NCI-H146 (cell line): Measurements from ENCODE around the gene FZD10.

Experiments used
- DNase-seq: peaks from one replicate; lab custom pipeline; 2025; lab: John Stamatoyannopoulos, UW

FZD10 gene

DNA sequence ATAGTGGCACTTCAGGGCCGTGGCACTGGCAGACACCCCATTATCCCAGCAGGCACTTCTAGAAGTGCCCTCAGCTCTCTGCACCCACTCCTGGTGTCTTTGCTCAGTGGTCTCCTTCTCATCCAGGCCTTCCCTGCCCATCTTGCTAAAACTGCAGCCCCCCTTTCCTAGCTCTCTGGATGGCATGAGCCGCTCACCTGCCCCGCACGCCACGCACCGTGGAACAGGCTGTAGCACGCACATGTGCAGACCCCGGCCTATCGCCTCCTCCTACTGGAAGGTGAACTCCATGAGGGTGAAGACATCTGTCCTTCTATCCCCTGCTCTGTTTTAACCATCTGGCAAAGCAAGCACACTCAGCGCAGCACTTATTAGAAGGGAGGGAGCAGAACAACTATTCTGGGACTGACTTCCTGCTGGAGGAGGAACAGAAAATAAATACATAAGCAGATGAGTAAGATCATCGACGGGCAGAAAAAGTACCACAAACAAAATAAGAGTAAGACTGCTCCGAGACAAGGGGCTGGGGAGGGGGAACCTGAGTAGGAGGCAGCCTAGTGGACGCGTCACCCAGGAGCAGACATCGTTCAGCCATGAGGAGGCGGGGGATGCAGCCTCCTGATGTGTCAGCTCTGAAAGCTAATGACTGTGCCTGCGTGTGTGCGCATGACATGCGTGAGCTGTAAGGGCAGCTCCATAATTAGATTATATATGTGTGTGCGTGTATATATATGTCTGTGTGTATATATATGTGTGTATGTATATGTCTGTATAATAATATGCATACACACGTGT is 7.8 kb upstream of the FZD10 start:
- DNase-seq = no peak

- DNase-seq = no peak
Observed at GRCh38 chr12:130155416-130156073, 6.7 kb upstream of the FZD10 start.

GRCh38 chr12:130156652-130157275 is 5.5 kb upstream of the FZD10 start:
- DNase-seq = no peak

GRCh38 chr12:130157998-130158753 is 4.1 kb upstream of the FZD10 start:
- DNase-seq = no peak

GRCh38 chr12:130158754-130159059 is 3.6 kb upstream of the FZD10 start:
- DNase-seq = no peak

DNA sequence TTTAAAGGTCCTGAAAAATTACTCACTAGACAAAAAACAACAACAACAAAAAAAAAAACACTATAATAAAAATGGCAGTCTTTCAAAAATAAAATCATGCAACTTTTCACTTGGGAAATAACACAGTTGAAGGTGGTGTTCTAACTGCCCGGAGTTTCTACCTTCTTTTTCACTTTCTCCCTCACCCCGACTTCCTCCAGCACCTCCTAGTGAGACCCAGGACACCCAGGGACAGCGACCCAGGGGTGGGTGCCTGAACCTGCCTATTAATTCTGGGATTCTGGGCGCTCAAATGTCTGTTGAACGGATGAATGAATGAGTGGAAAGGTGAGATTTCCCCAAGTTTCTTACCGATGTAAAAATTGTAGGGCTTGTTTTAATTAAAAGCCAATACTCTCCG is 2.0 kb upstream of the FZD10 start:
- no peak for DNase-seq

DNA sequence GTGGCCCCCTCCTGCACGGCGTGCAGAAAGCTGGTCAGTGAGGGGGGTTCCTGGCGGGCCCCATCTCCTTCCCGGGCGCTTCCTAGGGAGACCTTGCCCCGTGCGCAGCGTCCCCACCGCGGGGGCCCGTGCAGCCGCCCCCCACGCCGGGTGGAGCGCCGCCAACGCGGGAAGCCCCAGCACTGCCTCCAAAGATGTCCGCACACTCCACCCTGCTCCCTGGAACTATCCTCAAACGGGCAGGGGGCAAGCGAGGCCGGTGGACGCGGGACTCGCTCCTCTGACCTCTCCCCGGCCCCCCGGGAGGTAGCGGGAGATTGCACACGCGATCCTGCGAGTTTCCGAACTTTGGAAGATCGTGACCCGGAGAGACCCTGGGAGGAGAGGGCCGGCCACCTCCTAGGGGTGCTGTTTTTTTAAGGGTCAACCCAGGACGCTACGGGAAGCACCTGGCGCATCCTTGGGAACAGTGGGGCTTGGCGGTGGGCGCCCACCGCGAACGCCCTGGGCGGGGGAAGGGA is 1.5 kb upstream of the FZD10 start:
- DNase-seq = no peak

DNA sequence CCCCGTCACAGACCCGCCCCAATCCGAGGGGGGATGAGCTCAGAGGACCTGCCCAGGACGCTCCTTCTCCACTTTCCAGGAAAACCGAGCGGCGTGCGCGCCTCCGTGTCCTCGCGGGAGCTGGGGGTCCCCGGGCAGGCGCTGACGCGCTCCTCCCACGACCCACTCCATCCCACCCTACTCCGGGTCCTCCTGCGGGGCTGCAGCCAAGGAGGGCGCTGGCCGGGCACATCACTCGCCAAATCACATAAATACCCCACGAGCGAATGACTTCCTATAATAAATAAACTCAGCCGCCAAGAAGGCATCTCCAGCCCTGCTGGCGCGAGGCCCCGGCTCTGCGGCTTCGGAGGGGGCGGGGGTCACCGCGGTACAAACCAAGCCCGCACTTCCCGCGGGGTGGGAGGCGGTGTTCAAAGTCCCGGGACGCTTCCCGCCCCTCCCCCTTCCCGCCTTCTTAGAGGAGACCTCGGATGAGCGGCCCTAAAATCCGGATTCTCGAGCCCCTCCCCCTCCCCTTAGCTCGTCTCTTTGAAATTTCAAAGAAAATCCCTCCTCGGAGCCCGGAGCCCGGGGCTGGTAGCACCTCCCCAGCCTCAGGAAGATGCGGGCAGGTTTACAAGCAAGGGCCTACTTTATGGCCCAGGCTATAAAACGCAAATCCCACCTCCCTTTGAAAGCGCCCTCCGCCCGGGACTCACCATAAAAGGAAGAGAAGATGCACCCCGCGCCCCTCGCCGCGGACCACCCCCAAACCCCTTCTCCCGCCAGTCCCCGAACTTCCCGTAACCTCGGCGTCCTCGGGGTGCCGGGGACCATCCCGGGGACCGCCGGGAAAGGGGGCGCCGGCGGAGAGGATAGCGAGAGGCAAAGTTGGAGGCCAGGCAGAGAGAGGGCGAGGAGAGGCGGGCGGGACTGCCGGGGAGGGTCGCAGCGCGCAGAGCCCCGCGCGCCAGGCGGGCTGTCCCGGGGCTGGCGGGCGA is 712 bp upstream of the FZD10 start:
- DNase-seq = peak; percentile 54

DNA sequence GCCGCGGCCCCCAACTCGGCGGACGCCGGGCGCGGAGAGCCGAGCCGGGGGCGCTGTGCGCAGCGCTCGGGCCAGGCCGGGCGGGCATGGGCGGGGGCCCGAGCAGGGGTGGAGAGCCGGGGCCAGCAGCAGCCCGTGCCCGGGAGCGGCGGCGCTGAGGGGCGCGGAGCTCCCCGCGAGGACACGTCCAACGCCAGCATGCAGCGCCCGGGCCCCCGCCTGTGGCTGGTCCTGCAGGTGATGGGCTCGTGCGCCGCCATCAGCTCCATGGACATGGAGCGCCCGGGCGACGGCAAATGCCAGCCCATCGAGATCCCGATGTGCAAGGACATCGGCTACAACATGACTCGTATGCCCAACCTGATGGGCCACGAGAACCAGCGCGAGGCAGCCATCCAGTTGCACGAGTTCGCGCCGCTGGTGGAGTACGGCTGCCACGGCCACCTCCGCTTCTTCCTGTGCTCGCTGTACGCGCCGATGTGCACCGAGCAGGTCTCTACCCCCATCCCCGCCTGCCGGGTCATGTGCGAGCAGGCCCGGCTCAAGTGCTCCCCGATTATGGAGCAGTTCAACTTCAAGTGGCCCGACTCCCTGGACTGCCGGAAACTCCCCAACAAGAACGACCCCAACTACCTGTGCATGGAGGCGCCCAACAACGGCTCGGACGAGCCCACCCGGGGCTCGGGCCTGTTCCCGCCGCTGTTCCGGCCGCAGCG is 639 bp downstream of the FZD10 start:
- peak; percentile 9 for DNase-seq

GRCh38 chr12:130163461-130164215 is 1.4 kb downstream of the FZD10 start:
- no peak for DNase-seq

DNA sequence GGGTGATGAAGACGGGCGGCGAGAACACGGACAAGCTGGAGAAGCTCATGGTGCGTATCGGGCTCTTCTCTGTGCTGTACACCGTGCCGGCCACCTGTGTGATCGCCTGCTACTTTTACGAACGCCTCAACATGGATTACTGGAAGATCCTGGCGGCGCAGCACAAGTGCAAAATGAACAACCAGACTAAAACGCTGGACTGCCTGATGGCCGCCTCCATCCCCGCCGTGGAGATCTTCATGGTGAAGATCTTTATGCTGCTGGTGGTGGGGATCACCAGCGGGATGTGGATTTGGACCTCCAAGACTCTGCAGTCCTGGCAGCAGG is 1.9 kb downstream of the FZD10 start:
- DNase-seq = no peak

DNA sequence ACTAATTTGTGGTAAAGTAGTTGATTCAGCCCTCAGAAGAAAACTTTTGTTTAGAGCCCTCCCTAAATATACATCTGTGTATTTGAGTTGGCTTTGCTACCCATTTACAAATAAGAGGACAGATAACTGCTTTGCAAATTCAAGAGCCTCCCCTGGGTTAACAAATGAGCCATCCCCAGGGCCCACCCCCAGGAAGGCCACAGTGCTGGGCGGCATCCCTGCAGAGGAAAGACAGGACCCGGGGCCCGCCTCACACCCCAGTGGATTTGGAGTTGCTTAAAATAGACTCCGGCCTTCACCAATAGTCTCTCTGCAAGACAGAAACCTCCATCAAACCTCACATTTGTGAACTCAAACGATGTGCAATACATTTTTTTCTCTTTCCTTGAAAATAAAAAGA is 2.7 kb downstream of the FZD10 start:
- no peak for DNase-seq

DNA sequence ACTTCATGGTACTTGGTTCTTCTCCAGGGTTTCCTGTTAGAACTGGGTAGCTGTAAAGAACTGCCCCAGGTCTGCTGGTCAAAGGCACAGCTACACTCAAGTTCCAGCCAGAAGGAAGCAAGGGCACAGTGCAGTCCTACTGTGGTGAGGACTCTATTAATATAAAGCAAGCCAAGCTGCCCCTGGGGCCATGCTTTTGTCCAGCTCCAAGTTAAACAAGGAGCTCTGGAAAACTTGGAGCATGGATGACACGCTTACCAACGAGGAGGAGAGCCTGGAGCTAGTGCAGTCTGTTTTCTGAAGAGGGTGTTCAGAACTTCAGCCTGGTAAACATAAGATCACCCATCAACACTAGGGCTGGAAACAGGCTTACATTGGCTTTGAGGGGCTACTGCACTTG is 4.0 kb downstream of the FZD10 start:
- DNase-seq = no peak

GRCh38 chr12:130167537-130167936 is 5.3 kb downstream of the FZD10 start:
- DNase-seq = no peak

DNA sequence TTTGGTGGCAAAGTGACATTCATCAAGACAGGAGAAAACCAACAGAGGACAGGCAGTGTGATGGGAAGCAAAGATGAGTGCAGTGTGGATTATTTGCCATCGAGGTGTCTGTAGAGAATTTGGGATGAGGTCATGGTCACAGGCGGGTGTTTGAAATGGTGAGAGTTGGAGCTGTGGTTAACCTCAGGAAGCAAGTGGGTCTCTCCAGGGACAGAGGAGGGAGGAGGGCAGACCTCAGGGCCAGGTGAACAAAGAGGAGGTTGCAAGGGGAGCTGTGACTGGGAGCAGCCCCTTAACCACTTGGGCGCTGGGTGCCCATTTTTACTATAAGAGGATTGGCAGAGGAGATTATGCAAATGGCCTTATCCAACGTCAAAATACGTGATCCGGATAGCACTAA is 7.0 kb downstream of the FZD10 start:
- DNase-seq = no peak

GRCh38 chr12:130169924-130170323 is 7.7 kb downstream of the FZD10 start:
- no peak for DNase-seq

- DNase-seq = no peak
Observed at GRCh38 chr12:130170611-130171010, 8.3 kb downstream of the FZD10 start.

DNA sequence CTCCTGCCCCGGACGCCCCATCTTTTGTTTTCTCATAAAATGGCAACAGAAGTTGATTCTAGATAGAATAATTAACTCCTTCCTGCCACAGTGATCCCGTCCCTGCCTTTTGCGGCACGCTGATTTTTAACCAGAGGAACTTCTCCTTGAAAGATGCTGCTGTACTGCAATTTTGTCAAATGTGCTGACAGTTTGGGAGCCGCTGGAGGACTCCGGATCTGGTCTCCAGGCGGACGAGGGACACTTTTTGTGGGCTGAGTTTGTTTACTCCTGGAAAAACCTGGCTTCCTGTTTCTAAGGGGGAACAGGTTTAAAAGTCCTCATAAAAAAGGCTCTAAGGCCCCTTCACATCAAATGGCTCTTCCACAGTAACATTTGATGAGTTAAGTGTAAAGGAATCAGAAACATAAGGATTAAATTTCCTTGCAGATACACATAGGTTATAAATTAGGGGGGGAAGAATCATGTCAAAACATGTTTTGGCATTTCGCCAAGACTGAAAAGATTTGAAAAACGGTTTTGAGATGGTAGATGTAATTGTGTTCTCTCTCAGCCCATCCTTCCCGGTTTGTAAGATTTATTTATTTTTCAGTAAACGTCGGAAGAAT is 15.5 kb downstream of the FZD10 start:
- no peak for DNase-seq

- no peak for DNase-seq
Observed at GRCh38 chr12:130178282-130178681, 16.0 kb downstream of the FZD10 start.

DNA sequence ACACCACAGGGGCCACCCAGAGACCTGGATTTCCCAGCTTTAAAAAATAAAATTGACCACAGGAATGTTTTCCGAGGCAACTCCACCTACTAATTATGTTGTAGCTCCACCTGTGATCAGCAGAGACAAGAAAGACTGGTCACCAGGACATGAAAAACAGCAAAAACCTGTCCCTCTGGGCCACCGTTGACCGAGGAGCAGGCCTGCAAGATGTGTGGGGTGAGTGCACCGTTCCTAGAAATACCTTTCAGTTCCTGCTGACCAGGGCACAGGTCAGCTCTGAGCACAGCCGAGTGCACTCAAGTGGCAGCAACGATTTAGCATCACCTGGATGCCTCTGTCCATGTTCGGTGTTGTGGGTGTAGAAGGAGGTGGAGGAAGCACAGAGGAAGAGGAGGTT is 16.9 kb downstream of the FZD10 start:
- no peak for DNase-seq
